ENCODE measurements around the gene PGM2.

Gene PGM2

DNA sequence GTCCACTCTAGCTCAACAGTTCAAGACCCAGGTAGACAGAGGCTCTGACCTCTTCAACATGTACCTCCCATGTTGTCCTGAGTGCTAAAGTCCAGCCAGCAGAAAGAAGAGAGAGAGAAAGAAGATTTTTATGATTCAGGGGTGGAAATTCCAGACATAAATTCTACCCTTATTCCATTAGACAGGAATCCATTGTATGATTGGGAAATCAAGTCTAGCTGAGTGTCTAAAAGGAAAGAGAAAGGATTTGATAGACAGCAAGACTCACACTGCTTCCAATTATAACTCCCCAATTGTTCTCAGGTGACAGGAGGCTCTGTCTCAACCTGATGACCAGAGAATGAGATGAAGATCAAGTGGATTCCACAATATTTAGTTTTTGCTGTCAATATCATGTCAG lies 27.9 kb upstream of the PGM2 start:
- CTCF ChIA-PET: interaction anchor here (0.8 to 13.6 kb wide), 2 partner anchors 198 to 237 kb away, joined by 7 to 260 read pairs; no protein-coding TSS in a partner anchor
- POLR2A ChIA-PET: no interaction called here
- DNase-seq (ENCODE audit: low read depth, low spot score): no peak
- no peak overlapping the region for H3K4me3 ChIP-seq (ENCODE audit: low read depth, low read length)
- no peak for TF ChIP-seq CTCF (IDR thresholded peaks at IDR 0.05; ENCODE audit: insufficient read depth, low read length, missing control alignments)

GRCh38 chr4:37799941-37800554 lies 26.4 kb upstream of the PGM2 start:
- CTCF ChIA-PET: interaction anchor here (1.3 to 13.6 kb wide), 4 partner anchors 10 to 235 kb away, joined by 5 to 260 read pairs (median 10); no protein-coding TSS in a partner anchor
- POLR2A ChIA-PET: no interaction called here
- DNase-seq (ENCODE audit: low read depth, low spot score): no peak
- TF ChIP-seq CTCF (IDR thresholded peaks at IDR 0.05; ENCODE audit: insufficient read depth, low read length, missing control alignments): no peak
- no peak overlapping the region for H3K4me3 ChIP-seq (ENCODE audit: low read depth, low read length)

DNA sequence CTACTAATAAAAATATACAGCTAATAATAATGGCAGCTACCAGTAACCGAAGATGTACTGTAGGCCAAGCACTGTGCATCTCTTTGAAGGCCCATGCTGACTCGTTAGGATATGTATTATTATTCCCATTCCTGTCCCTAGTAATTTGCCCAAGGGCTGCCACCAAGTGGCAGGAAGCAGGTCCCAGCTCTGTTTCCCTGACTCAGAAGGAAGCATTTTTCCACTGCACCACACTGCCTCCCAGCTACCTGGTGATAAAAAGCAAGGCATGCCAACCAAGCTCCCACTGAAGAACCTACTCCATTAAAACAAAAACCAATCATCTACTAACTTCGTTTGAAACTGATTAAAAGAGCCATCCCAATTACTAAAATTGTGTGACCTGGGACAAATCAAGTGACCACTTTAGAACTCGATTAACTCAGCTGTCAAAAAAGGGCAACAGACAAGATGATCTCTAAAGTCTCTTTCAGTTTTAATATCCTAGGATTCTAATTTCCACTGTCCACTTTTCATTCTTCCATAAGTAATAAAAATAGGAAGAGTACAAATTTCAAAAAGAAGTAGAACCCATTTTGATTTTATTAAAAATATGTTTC lies 24.3 kb upstream of the PGM2 start:
- no peak for DNase-seq (ENCODE audit: low read depth, low spot score)
- peak; percentile 60 for TF ChIP-seq CTCF (IDR thresholded peaks at IDR 0.05; ENCODE audit: insufficient read depth, low read length, missing control alignments)
- ChIA-PET CTCF (interaction anchor here (0.7 to 13.6 kb wide), 25 partner anchors 8 to 929 kb away, joined by 3 to 260 read pairs (median 3); a partner anchor contains a TSS), POLR2A (interaction anchor here (0.6 kb wide), 1 partner anchor 197 kb away, joined by 4 read pairs; no protein-coding TSS in a partner anchor)
- no peak overlapping the region for H3K4me3 ChIP-seq (ENCODE audit: low read depth, low read length)

DNA sequence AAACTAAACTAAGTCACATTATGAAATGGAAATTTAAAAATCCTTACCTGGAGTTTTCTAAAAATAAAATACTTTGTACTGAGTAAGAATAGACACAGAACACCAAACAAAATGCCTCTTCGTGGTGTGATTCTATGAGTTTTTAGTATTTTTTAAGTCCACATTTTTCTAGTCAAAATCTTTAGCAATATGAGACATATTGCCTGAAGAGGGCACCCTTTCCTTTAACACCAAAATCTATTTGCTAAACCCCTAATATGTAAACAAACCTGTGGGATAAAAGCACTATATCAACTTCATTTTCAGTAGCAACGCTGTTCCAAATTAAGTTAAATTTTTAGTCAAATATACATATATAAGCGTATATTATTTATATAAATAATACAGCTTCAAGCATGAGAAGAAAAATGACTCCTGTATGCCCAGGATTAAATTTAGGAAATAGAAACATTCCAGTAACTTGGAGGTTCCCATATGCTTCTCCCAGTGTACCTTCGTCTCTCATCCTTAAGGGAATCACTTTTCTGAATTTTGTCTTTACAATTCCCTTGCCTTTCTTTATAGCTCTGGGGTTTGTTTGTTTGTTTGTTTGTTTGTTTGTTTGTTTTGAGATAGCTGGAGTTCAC lies 23.0 kb upstream of the PGM2 start:
- TF ChIP-seq CTCF (IDR thresholded peaks at IDR 0.05; ENCODE audit: insufficient read depth, low read length, missing control alignments): no peak
- POLR2A ChIA-PET: no interaction called here
- DNase-seq (ENCODE audit: low read depth, low spot score): no peak
- CTCF ChIA-PET: interaction anchor here (0.7 to 7.6 kb wide), 24 partner anchors 9 to 928 kb away, joined by 3 to 199 read pairs (median 5); partner anchors contain the start of gene PGM2
- H3K4me3 ChIP-seq (ENCODE audit: low read depth, low read length): no peak overlapping the region

GRCh38 chr4:37805091-37805490 lies 21.4 kb upstream of the PGM2 start:
- ChIA-PET POLR2A (no interaction called here), CTCF (interaction anchor here (1.5 to 7.6 kb wide), 5 partner anchors 20 to 237 kb away, joined by 4 to 199 read pairs (median 10); partner anchors contain the start of gene PGM2)
- no peak for DNase-seq (ENCODE audit: low read depth, low spot score)
- H3K4me3 ChIP-seq (ENCODE audit: low read depth, low read length): no peak overlapping the region
- TF ChIP-seq CTCF (IDR thresholded peaks at IDR 0.05; ENCODE audit: insufficient read depth, low read length, missing control alignments): no peak

- CTCF ChIA-PET: interaction anchor here (1.3 to 2.5 kb wide), 2 partner anchors 9 to 222 kb away, joined by 6 to 11 read pairs; no protein-coding TSS in a partner anchor
- POLR2A ChIA-PET: no interaction called here
- H3K4me3 ChIP-seq (ENCODE audit: low read depth, low read length): no peak overlapping the region
- DNase-seq (ENCODE audit: low read depth, low spot score): no peak
- no peak for TF ChIP-seq CTCF (IDR thresholded peaks at IDR 0.05; ENCODE audit: insufficient read depth, low read length, missing control alignments)
These were observed 13.8 kb upstream of the PGM2 start for GRCh38 chr4:37812713-37813112.

All from AG04449 (cell line).